ENCODE measurements around the gene EMD.
"Not testable (repeated sequence)": the region's sequence is repeated elsewhere in the genome, so short reads cannot be mapped to it uniquely, and the experiment has no call there.

The EMD gene

DNA sequence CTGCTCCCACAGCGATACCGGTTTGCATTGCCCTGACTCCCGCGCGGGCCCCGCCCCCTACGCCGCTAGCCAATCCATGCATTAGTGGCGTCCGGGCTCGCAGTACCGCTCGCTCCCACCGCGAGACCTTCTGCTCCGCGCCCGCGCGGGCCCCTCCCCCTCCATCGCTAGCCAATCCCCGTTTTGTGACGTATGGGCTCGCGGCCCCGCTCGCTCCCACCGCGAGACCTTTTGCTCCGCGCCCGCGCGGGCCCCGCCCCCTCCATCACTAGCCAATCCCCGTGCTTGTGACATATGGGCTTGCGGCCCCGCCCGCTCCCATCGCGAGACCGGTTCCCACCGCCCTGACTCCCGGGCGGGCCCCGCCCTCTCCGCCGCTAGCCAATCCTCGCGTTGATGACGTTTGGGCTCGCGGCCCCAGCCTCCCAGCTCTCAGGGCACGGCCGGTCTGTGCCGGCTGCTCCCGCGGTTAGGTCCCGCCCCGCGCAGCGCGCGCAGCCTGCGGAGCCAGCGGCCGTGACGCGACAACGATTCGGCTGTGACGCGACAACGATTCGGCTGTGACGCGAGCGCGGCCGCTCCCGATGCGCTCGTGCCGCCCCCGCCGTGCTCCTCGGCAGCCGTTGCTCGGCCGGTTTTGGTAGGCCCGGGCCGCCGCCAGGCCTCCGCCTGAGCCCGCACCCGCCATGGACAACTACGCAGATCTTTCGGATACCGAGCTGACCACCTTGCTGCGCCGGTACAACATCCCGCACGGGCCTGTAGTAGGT lies at the start of gene EMD:
EMD (plus strand) TSS at position 497 of the 770 bp plus-strand sequence; CDS start at position 687, 190 bp downstream.
- peak; percentile 84 for DNase-seq (ENCODE audit: low spot score)

DNA sequence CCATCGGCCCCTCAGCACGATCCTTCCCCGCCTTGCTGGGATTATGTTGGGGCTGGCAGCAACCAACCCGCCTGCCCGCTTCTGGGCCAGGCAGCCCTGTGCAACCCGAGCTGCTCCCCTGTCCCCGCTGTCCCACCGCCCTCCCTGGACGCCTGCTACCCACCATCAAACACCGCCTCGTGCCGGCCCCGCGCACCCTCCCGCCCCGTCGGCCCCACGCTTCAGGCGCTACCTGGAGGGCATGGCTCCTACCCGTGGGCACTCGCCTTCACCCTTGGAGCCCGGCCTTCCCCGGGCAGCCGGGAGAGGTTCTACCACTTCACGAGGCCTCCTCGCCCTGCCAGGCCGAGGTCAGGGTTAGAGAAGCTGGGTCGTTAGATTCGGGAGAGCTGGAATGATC lies 46.5 kb upstream of the EMD start:
- DNase-seq (ENCODE audit: low spot score) = no peak

DNA sequence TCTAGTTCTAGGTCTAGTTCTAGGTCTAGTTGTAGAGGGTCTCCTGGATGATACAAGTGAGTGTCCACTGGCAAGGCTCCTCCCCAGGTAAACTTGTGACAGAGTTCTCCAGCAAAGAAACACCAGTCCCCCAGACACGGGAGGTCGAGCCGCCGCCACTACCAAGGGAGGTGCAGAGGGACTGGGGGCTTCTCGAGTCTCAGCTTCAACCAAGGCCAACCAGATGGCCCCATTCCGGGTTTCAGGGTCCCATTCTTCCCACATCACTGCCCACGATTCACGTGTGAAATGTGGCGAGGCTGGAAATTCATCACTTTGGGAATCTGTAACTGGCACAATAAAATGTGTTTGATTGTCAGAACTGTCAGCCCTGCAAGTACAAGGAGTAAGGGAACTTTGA lies 46.0 kb upstream of the EMD start:
- DNase-seq (ENCODE audit: low spot score) = no peak

DNA sequence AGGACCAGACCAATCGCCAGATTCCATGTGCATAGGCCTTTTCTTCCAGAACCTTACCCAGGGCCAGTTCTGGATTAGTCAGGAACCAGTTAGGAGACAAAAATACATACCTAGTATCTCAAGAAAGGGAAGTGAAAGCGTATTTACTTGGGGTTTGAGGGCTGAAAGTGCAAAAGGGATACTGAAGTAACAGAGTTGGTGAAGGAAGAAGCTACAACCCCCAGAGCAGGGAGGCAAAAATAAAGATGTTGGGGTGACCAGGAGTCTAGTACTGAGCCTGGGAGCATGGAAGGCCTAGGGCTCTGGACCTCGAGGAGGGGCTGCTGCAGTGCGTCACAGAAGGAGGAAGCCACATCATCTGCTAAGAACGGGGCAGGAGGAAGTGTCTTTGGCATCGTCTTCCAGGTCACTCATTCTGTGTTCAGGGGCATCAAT lies 45.2 kb upstream of the EMD start:
- no peak for DNase-seq (ENCODE audit: low spot score)

DNA sequence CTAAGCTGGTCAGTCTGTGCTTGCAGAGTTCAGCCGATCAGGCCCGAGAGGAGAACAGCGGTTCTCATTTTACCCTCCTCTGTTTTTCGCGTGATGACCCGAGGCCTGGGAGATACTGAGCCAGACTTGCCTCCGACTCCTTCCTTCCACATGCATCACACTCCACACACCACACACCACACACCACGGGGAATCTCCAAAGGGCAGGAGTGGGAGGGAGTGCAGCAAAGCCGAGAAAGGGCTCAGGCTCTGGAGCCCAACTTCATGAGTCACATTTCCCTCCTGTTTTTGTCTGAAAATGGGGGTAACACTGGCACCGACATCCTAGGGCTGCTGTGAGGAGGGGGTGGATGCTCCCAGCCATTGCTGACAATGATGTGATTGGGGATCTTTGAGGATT lies 44.6 kb upstream of the EMD start:
- DNase-seq (ENCODE audit: low spot score) = no peak

DNA sequence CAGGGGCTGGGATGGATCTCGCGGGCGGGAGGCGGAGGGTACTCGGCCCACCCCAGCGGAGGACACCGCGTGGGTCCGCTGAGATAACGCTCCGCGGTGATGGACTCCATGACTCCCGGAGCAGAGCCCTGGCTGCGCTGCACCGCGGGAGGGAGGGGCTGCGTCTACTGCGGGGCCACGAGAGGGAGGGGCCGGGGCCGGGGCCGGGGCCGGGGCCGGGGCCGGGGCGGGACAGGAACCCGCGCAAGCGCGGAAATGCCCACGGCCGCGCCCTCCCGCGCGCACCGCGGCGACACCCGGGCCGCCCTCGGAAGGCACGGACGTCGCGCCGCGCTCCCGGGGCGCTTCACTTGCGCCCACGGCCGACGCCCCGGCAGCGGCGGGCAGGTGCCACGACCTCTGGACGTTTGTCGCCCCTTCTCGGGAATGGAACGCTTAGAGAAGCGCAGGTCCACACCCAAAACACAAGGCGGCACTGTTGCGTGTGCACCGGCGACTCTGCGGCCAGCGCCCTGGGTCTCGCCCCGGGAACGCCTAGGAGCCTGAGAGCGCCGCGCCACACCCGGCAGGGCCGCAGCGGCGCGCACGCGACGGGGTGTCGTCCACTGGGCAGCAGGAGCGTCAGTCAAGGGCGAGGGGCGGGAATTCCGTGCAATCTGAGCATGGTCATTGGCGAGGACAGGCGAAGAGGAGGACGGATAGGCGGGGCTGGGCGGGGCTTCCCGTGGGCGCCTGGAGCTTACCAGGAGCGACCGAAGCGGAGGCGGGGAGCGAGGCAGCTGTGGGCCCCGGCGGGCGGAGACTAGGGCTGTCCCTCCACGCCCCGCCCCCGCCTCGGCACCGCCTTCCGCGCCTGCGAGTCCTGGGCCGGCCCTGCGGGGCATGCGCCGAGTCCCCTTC lies 37.4 kb upstream of the EMD start:
- DNase-seq (ENCODE audit: low spot score) = not testable (repeated sequence)

DNA sequence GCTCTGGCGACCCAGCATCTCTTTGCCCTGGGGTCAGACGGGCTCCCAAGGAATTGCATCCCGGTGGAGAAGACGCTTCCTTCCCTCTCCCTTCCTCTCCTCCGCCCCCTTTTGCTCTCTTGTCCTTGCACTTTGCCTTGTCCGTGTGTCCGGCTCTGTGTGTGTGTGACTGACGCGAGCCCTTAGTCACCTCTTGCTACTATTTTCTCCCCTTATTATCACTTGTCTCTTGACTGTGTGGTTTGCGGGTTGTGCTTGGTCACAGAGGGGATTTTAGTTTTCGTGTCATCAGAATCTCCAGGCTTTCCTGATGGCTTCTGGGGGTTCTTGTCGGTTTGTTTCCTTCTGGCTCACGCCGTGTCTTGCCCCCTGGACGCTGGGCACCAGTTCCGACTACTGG lies 36.0 kb upstream of the EMD start:
- DNase-seq (ENCODE audit: low spot score) = not testable (repeated sequence)

DNA sequence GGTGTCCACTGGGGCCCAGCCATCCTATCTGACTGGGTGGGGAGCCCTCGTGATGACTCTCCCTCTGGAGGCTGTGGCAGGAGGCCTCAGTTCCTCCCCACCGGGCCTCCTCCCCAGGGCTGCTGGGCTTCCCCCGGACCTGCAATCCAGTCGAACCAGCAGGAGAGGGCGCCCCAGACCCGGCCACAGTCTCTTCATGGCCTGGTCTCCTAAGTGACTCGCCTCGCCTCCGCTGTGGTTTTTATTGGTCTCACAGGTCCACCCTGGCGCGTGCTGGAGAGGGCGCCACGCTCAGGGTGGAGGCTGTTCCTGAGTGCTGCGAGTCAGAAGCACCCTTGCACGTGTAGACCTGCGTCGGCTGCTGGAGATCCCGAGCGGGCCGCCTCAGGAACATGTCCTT lies 35.5 kb upstream of the EMD start:
- not testable (repeated sequence) for DNase-seq (ENCODE audit: low spot score)

DNA sequence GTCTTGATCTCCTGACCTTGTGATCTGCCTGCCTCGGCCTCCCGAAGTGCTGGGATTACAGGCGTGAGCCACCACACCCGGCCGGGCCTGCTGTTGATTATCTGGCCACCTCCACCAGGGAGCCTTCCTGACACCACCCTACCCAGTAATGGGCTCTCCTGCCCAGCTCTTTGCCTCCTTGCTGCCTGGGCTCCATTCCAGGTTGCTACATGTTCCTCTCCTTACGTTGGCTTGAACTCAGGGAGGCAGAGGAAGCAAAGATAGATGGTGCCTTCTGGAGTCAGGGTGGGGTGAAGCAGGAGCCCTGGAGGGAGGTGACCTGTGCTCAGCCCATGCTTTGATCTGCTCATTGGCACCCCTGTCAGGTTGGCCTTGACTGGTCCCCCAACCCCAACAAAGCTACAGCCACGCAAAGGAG lies 31.0 kb upstream of the EMD start:
- DNase-seq (ENCODE audit: low spot score) = no peak

DNA sequence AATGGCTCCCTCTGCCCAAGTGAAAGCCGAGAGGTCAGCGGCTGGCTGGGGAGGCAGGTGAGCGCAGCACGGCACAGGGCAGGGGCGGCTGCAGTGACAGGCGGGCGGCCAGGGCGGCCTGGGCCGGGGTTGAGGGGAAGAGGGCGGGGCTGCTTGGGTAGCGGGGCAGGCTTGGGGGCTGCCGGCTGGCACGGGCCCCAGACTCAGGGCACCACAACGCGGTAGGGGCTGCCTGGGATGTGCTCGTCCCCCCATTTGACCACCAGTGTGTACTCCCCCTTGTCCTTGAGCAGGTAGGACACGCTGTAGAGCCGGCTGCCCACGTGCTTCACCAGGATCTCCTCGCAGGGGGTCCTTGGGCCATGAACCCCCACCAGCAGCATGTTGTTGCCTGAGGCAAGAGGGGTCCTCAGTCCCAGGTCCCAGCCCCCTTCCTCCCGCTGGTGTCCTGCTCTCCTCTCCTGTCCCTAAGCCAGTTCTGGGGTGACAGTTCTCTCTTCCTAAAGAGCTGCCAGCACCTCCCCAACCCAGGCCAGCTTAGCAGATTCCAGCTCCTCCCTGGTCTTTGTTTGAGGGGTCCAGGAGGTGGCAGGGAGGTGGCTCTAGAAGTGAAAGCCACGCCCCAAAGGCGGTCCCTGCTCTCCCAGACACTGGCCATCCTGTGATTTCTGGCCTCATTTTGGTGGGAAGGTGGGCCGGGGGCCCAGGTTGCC lies 30.3 kb upstream of the EMD start:
- no peak for DNase-seq (ENCODE audit: low spot score)

DNA sequence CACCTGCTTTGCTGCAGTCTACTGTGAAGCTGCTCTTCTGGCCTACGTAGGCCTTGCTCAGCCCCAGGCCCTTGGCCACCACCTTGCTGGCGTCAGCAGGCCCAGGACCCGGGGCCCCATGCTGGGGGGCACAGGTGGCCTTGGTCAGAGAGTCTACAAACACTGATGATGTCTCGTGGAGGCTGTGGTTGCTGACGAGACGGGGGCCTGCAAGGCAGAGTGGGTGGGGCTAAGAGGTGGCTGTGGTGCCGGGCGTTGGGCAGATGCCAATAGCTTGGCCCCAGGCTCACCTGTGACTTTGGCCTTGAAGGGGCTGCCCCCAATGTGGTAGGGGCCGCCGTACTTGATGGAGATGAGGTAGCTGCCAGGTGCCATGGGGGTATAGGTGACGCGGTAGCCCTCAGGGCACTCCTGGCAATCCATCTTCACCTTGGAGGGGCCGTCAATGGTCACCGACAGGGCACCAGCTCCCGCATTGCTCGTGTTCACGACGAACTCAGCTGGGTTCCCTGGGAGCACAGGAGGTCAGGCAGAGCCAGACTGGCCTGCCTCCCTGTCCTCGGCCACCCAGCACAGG lies 29.6 kb upstream of the EMD start:
- no peak for DNase-seq (ENCODE audit: low spot score)

DNA sequence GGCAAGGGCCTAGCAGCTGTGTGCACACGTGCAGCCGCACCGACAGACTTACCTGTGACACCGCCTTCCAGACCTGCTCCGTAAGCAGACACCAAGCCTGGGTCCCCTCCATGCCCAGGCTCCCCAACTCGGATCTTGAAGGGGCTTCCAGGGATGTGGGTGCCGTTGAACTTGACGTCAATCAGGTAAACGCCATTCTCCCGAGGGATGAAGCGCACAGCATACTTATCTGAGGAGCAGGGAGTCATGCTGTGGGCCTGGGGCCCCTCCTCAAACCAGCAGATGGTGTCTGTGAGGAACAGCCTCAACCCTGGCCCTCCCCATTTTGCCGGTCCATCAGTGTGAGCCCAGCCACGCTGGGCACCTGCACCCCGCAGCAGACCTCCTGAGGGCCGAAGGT lies 29.1 kb upstream of the EMD start:
- no peak for DNase-seq (ENCODE audit: low spot score)

DNA sequence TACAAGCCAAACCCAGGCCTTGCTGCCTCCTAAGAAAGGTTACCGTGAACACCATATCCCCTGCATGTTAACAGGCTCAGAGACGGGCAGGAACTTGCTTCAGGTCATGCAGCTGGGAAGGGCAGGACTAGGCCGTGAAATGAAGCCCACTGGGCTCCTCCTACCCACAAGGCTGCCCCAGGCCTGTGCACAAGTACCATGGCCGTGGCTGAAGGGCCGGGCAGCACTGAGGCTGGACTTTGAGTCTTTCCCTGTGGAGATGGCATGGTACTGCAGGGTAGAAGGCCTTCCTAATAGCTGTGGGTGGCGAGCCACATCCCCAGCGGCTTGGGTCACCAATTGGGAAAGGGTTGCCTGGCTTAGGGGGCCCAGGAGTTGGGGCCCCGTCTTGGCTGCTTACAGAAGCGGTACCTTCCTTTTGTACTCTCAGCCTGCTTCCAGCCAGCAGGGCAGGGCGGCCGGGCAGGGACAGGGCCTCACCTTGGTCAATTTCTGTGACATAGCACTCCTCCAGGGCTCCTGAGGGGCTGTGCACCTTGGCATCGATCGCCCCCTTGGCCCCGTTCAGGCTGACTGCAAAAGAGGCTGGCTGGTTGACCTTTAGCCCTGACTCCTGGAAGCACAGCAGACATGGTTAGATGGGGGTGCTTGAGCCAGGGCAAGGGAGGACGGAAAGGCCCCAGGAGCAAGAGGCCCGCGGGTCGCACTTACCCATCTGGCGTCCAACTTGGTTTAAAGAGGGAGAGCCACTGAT lies 28.5 kb upstream of the EMD start:
- no peak for DNase-seq (ENCODE audit: low spot score)

DNA sequence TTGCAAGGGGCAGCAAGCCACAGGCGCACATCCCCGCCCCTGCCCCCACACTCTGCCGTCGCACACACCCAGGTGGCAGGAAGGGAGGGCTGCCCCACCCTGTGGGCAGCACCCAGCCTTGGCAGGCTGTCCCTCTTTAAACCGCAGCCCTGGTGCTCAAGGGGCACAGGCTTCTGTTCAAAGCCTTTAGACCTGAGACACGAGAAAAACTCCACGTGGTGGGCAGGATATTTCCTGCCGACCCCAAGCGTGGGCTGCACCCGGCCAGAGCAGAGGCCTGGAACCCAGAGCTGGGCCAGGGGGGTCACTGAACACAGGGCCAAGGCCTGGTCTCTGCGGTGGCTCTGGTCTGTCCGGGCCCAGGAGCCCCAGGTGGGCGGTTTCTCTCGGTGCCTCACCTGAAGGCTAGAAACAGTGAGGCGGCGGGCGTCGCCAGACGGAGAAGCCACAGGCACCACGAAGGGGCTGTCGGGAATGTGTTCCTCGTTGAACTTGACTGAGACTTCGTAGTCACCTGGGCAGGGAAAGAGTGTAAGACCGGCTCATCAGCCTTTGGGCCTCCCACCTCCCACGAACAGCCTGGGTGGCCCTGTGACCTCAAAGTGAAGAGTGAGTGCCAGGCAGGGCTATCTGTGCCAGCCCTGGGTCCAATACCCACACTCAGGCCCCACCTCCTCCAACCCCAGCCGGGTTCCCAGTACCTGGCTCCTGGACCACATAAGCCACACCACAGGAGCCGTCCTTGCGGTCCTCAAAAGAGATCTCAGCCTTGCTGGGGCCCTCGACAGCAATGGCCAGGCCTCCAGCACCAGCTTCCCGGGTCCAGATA lies 27.7 kb upstream of the EMD start:
- no peak for DNase-seq (ENCODE audit: low spot score)

DNA sequence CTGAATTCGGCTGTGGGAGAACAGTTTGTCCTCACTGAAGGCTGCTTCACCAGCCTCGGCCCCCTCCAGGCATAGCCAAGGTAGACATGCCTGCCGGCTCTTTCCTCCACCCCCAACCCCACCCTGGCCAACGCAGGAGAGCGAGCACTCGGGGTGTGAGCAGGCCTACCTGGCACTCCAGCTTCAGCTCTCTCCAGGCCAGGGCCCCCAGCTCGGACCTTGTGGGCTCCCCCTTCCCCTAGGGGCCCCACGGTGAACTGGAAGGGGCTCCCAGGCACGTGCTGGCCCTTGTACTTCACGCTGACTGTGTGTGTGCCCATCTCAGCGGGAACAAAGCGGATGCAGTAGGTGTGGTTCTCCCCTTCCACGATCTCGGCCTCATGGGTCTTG lies 27.1 kb upstream of the EMD start:
- DNase-seq (ENCODE audit: low spot score) = no peak

DNA sequence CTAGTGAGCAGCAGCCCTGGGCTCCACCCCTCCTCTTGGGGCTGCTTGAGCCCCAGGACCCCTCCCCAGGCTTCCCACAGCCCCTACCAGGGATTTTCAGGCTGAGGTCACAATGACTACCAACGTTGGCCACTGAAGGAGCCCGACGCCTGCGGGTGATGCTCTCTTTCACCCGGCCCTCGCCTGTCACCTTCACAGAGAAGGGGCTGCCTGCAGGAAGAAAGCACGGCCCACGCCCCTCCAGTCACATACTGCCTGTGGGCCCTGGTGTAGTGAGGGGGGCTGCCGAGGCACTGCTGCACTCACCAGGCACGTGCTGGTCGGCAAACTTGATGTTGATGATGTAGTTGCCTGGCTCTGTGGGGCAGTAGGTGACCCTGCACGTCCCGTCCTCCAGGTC lies 26.6 kb upstream of the EMD start:
- DNase-seq (ENCODE audit: low spot score) = no peak

DNA sequence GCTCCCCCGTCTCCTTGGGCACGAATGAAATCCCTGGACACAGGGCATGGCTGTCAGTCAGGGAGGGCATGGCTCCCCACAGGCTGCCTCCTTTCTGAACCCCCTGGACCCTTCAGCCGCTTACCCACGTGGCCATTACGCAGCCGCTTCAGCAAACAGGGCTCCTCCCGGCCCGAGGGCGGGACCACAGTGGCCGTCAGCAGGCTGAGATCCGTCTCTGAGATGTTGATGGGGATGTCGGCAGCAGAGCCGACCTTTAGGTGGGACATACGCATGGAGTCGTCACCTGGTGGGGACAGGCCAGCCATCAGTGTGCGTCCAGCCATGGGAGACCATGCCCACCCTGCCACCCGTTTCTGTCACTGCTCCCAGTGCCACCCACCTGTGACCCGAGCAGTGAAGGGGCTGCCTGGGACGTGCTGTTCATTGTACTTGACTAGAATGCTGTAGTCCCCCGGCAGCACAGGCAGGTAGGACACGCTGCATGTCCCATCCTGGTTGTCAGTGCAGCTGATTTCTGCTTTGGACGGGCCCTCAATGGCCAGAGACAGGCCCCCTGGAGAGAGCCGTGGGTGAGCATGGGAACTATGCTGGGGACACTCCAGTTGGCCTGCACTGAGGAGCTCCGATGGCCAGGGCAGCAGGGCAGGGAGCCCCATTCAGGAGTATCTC lies 25.8 kb upstream of the EMD start:
- no peak for DNase-seq (ENCODE audit: low spot score)

DNA sequence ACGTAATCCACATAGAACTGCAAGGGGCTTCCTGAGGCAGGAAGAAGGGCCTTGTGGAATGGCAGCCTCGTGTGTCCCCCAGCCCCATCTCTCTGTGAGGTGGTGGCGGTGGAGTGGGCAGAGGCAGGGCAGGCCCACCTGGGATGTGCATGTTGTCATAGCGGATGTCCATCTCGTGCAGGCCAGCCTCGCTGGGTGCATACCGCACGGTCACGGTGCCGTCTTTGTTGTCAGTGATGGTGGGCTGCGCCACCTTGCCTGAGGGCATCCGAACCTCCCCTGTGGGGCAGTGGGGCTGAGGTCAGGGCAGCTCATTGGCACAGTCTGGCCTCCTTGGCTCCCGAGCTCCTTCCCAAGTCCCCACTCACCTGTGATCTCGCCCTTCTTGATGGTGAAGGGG lies 25.1 kb upstream of the EMD start:
- DNase-seq (ENCODE audit: low spot score) = no peak

DNA sequence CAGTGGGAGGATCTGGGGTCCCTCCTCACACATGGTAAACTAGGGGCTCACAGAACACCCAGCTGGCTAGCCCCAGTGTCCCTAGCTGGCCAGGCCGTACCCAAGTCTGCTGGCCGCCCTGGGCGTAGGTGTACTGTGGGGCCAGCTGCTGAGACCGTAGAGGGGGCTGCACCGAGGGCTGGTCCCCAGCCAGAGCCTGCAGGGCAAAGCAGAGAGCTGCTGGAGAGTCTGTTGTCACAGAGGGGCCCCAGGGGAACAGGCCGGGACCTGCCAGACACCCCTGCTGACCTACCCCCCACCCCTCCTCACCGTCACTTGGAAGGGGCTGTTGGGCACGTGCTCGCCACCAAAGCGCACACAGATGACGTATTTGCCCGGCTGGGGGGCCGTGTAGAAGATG lies 24.6 kb upstream of the EMD start:
- no peak for DNase-seq (ENCODE audit: low spot score)
